ENCODE results near the gene CD7.

DNA sequence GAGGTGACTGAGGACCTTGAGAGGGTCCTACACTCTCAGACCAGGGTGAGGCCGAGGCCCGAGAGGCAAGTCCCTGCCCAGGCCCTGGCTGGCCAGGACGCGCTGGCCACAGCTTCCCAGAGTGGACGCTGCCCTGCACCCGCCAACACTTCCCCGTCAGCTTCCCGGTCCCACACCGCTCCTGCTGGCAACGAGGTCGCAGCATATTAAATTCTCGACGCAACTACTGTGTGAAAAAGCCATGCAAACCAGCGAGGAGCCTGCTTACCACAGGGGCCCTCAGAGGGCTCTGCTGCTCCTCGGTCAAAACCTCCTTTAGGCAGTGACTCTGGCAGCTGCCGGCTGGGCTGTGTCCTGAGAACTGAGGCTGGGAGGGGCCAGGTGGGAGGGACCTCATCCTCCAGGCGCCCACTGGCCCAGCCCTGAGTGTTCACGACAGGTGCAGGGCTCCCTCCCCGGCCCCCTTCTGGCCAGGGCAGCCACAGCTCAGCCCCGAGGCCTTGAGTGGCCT is 39.5 kb upstream of the CD7 start:
- TF ChIP-seq CTCF (conservative IDR thresholded peaks at IDR 0.05) (no peak), ZFX (IDR thresholded peaks at IDR 0.05) (no peak)

Data from C4-2B (cell line).